Pancreas (tissue), 10 donors: ENCODE measurements around the gene XKRX. TPM values are rescaled to one million over a fixed set of nuclear protein-coding genes. Genes with fewer than 3 reads are reported as not detected.

ENCODE experiments used
- ATAC-seq, 4 donors: fragments of 200-7000 bp; cut with Tn5 transposase; one replicate each; pipeline versions ENCODE4 v1.8.0 to v1.9.1; 2020; ENCODE audit warnings: mild to moderate bottlenecking in 4 of 4, moderate library complexity in 4 of 4
- DNase-seq, 6 donors: peaks; one replicate each; pipeline ENCODE4 v3.0.0-alpha.2; 2020
- FAIRE-seq: peaks from 2 replicates; lab custom pipeline; 2012; peaks lifted over from hg19 to GRCh38; lab: Jason Lieb, UNC
- H3K27ac ChIP-seq, 4 donors: fragments of 200-600 bp; sonication (generic); 1 replicate in 3 of 4; 2 replicates in 1 of 4; pipeline versions ENCODE4 v1.5.0 to v1.8.0; 2020
- H3K27me3 ChIP-seq, 4 donors: fragments of 200-600 bp; one replicate each; pipeline ENCODE4 v1.8.0; 2021
- H3K36me3 ChIP-seq, 3 donors: fragments of 200-600 bp; sonication (generic) in 1 of 3; one replicate each; pipeline versions ENCODE4 v1.5.0 to v1.8.0; 2020 to 2021
- H3K4me1 ChIP-seq, 3 donors: fragments of 200-600 bp; one replicate each; pipeline ENCODE4 v1.8.0; 2021
- H3K4me3 ChIP-seq, 4 donors: fragments of 200-600 bp; sonication (generic) in 2 of 4; one replicate each; pipeline versions ENCODE4 v1.5.0 to v1.8.0; 2020 to 2021
- H3K9me3 ChIP-seq, 4 donors: fragments of 200-600 bp; one replicate each; pipeline ENCODE4 v1.8.0; 2021
- CTCF ChIP-seq, 4 donors: fragments of 200-600 bp; sonication (generic) in 3 of 4; IDR thresholded peaks; one replicate each; pipeline versions ENCODE4 v1.5.0 to v1.8.0; 2021; ENCODE audit warnings: antibody characterized with exemption in 4 of 4
- WGBS, 2 donors: extraction: QIAGEN DNeasy Blood & Tissue Kit; methylation state at CpG; one replicate each; pipeline ENCODE4 v1.1.7; 2013; 5-methylcytosine and 5-hydroxymethylcytosine counted together
- intact Hi-C, 3 donors: fragments of 100-400 bp; cut with DNase I; formaldehyde crosslinking; loops; one replicate each; pipeline versions ENCODE4 v1.11.1 to v1.14.2; 2022
- polyA plus RNA-seq, 2 donors: library from polyadenylated mRNA; stranded (reverse); fragments of 200-250 nt; gene quantifications; one replicate each; pipeline ENCODE4 v1.2.3, GENCODE V29; 2013
- total RNA-seq, 6 donors: library from RNA; stranded (reverse); fragmentation: NEBNext Ultra II Directional in 4 of 6; extraction: Animal tissue kit (Norgen Biotek cat#: 25700) in 4 of 6; gene quantifications; one replicate each; pipeline versions ENCODE4 v1.2.1 to v1.2.4, GENCODE V29; 2021 to 2023
- donor health status: healthy with polysubstance abuse.
- donor health status: DM: no; HTN: no; CAD: no; lungs with moderate emphysema.
- donor health status: DM: no; HTN: no; CAD: no.
- donor health status: control.
- donor health status: control.
- donor health status: Bipolar disorder and iron deficiency.
- donor health status: DM: yes; HTN: yes; CAD: no.
- donor health status: DM: no; HTN: no; CAD: no.
- donor health status: DM: no; HTN: no; CAD: no.
- donor health status: DM: yes; HTN: yes; CAD: no.

The XKRX gene
- total and polyA plus RNA-seq, 8 donors: 0.05 to 0.35 (median 0.09) TPM; not detected in 2

DNA sequence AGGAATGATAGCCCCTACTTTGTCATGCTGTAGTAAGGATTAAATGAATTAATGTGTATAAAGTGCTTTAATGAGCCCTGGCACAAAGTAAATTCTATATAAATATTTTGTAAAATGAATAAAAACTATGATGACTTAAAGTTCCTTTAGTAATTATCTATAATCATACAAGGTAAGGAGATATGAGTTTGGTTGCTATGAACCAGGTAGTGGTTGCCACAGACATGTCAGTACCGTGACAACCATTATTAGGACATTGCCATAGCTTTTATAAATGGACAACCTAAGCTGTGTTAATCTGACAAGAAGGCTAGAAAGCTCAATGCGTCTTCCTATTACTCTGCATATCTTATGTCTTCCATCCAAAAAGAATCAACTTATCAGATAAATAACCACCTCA lies 40.7 kb upstream of the XKRX start, which contains the start of gene ARL13A:
Gene ARL13A, plus strand, starts transcription at position 301 of the 400 bp plus-strand sequence. CDS start 3,982 bp downstream, outside the sequence.
- H3K4me3 ChIP-seq: no peak within 1 kb of the TSS
- H3K27ac ChIP-seq: no peak within 1 kb of the TSS
- no peak for FAIRE-seq
- no peaks in the 10 kb centered on the region for H3K9me3 ChIP-seq
- no peak for TF ChIP-seq CTCF (IDR thresholded peaks at IDR 0.05)
- DNase-seq: no peak
- intact Hi-C loops: no loop called here
- H3K4me1 ChIP-seq: no peaks in the 10 kb centered on the region
- no peaks in the 10 kb centered on the region for H3K27me3 ChIP-seq
- 73 to 79% methylated on average over 2 of the region's 2 CpGs for WGBS, 2 donors
- H3K36me3 ChIP-seq: no peaks in the 10 kb centered on the region
- no peak for ATAC-seq

DNA sequence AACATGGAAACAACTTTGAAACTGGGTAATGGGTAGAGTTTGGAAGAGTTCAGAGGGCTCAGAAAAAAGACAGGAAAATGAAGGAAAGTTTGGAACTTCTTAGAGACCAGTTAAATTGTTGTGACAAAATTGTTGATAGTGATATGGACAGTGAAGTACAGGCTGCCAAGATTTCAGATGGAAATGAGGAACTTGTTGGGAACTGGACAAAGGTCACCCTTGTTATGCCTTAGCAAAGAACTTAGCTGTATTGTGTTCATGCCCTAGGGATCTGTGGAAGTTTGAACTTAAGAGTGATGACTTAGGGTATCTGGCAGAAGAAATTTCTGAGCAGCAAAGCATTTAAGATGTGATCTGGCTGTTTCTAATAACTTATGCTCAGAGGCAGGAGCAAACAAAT lies 35.6 kb upstream of the XKRX start:
- TF ChIP-seq CTCF (IDR thresholded peaks at IDR 0.05): no peak
- Histone ChIP-seq H3K27me3 (no peaks in the 10 kb centered on the region), H3K9me3 (no peaks in the 10 kb centered on the region), H3K4me3 (no peak overlapping the region), H3K36me3 (no peaks in the 10 kb centered on the region), H3K27ac (no peak overlapping the region), H3K4me1 (no peaks in the 10 kb centered on the region)
- intact Hi-C loops: no loop called here
- ATAC-seq (no peak), DNase-seq (no peak), FAIRE-seq (no peak)

GRCh38 chrX:100962811-100963210 lies 34.1 kb upstream of the XKRX start:
- 64 to 68% methylated on average over 3 of the region's 3 CpGs for WGBS, 2 donors
- Histone ChIP-seq H3K27me3 (no peaks in the 10 kb centered on the region), H3K27ac (no peak overlapping the region), H3K4me1 (no peaks in the 10 kb centered on the region), H3K9me3 (no peaks in the 10 kb centered on the region), H3K36me3 (no peaks in the 10 kb centered on the region), H3K4me3 (no peak overlapping the region)
- intact Hi-C loops: no loop called here
- no peak for ATAC-seq
- TF ChIP-seq CTCF (IDR thresholded peaks at IDR 0.05): no peak
- FAIRE-seq: no peak
- DNase-seq: no peak

DNA sequence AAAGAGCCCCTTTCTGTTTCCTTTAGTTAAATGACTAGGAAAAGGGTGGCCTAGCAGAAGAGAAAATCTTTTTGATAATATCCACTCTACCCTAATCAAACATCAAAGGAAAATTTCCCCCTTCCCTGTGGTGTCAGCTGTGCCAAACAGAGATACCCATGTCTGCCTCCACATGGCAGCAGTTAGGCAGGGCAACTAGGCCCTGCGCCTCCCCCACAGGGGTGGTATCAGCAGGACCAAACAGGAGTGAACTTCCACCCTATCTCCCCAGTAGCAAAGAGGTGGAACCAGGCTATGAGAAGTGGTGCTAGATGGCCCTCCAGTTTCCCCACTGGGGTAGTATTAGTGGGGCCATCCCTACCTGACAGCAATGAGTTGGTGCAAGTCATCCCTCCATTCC lies 19.8 kb upstream of the XKRX start:
- no peaks in the 10 kb centered on the region for H3K27me3 ChIP-seq
- no peaks in the 10 kb centered on the region for H3K36me3 ChIP-seq
- ATAC-seq (no peak), DNase-seq (no peak), FAIRE-seq (no peak)
- intact Hi-C loops: no loop called here
- peaks cover 0 to 3% (median 0%) of the 10 kb centered on the region in 4 donors for H3K9me3 ChIP-seq
- no peak for TF ChIP-seq CTCF (IDR thresholded peaks at IDR 0.05)
- H3K4me1 ChIP-seq: no peaks in the 10 kb centered on the region
- no peak overlapping the region for H3K27ac ChIP-seq
- 80 to 94% methylated on average over 1 of the region's 1 CpG for whole genome bisulfite sequencing, 2 donors
- no peak overlapping the region for H3K4me3 ChIP-seq

DNA sequence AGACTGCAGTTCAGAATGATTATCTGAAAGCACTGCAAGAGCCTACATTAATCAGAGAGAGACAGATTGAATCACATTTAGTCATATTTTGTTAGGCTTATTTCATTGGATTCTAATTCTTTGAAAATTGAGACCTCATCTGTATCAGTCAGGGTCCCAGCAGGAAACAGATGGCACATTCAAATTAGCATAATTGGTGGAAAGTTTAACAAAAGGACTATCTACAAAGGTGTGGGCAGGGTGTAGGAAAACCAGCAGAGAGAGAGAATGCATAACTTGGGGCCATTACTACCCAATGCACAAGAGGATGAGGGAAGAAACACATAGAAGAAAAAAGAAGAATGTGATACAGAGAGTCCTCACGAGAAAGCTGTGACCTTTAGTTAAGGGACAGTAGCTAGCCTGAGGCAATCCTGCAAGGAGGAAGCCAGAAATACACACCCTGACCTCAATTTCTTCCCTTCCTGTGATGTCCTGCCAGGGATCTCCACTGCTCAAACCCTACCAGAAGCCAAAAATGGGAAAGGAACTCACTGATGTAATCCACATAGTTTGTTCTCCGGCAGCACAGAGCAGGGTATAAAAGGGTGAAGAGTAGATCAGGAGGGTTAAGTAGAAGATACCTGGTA lies 17.7 kb upstream of the XKRX start:
- WGBS, 2 donors: 62 to 71% methylated on average over 2 of the region's 2 CpGs
- peaks cover 0 to 3% (median 0%) of the 10 kb centered on the region in 4 donors for H3K9me3 ChIP-seq
- H3K4me1 ChIP-seq: no peaks in the 10 kb centered on the region
- no peak overlapping the region for H3K27ac ChIP-seq
- intact Hi-C loops: no loop called here
- H3K36me3 ChIP-seq: no peaks in the 10 kb centered on the region
- no peak for FAIRE-seq
- no peak for TF ChIP-seq CTCF (IDR thresholded peaks at IDR 0.05)
- H3K4me3 ChIP-seq: no peak overlapping the region
- peaks cover 0 to 3% (median 0%) of the 10 kb centered on the region in 4 donors for H3K27me3 ChIP-seq
- ATAC-seq: no peak
- no peak for DNase-seq
